ENCODE results near the gene GCLC.

The GCLC gene

DNA sequence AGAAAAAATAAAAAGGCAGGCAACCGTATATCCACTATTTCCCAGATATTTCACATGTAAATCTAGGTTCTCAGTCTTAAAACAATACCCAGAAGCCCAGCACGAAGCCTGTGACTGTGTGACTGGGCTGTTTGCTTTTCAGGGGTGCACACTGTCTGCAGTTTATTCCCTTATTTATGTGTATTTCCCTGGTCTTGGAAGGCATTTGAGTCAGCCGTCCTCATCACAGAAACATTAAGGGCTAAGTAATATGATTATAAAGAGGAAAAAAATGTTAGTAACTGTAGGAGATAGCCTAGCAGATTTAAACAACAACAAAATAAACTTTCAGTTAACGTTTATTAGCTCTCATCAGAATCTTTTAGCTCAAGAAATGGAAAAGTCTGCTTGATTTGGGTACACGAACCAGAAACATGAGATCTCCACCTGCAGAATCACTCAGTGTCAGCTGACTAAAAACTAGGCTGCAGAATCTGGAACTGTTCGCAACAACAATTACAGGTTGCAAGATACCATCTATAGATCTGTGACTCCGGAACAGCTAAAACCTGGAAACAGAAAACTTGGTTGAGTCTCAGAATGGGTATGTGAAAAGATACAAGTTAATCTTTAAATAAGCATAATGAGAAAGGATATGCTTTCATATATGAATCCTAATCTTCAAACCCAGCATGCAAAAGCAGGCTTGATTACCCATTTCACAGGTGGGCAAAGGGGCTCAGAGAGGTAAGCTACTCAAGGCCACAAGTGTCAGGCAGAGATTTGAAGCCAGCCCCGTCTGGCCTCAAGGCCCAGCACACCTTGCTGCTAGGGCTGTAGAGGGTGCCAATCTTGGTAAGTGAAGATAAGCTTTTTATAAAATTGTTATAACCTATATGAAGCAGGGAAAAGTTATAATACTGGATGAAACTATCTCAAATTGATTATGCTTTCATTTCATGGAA, 21.1 kb downstream of the GCLC start:
- no peak for DNase-seq (ENCODE audit: low read depth)

DNA sequence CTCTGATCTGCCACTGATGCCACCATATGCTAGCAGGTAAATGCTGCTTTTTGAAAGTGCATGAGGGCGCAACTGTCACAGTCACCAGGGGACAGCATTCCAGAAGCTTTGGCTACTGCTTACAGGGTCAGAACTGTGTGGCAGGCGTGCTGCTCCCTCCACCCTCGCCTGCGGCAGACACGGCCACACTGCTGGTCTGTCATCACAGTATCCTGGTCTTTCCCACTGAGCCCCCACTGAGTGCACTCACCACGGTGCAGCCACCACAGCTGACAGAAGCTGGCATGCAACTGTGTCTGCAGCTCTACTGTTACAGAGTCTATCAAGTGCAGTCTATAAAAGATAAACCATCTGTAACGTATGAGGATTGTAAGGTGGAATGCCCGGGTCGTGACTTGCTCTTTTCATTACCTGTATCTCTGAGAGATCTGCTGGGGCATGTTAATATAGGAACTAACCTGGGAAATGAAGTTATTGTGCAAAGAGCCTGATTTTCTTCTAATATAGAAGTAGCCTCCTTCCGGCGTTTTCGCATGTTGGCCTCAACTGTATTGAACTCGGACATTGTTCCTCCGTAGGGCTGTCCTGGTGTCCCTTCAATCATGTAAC, 24.5 kb downstream of the GCLC start:
- no peak for DNase-seq (ENCODE audit: low read depth)

GRCh38 chr6:53518862-53519261, 26.0 kb downstream of the GCLC start:
- DNase-seq (ENCODE audit: low read depth) = no peak

GRCh38 chr6:53517021-53517420, 27.9 kb downstream of the GCLC start:
- no peak for DNase-seq (ENCODE audit: low read depth)

DNA sequence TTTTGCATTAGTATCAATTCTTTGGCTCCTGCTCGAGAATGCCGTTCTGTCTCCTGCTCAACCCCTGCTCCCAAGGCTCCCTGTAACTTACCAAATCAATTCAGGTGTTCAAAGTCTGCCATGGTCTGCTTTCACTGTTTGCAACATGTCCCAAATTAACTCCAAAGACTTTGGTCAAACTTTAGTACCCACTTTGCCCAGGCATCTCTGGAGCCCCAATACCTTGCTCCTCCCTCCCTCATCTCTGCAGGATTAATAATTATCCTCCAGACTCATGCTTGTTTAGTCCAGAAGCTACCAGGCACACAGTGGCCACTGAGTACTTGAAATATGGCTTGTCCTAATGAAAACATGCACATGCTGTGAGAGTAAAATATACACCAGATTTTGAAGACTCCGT, 30.2 kb downstream of the GCLC start:
- DNase-seq (ENCODE audit: low read depth) = no peak

DNA sequence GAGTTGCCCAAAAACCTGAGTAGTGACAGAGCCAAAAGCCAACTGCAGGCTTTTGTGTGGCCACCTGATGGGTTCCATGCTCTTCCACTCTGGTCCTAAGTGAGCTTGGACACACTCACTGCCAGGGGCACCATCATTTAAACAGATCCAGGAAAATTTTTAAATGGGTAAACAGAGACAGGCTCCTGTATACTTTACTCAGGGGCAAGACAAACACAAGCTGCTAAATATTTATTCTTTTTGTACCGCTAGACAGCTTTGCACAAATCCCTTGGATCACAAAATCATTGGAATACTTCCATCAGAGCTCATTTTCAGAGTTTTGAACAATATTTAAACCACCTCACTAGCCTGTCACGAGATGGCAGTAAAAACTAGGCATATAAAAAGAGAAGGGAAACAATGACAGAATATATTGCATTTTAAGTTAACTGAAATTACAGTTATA, 31.4 kb downstream of the GCLC start:
- DNase-seq (ENCODE audit: low read depth) = no peak

GRCh38 chr6:53513056-53513455, 31.8 kb downstream of the GCLC start:
- DNase-seq (ENCODE audit: low read depth) = no peak

GRCh38 chr6:53512626-53513025, 32.3 kb downstream of the GCLC start:
- DNase-seq (ENCODE audit: low read depth) = no peak

DNA sequence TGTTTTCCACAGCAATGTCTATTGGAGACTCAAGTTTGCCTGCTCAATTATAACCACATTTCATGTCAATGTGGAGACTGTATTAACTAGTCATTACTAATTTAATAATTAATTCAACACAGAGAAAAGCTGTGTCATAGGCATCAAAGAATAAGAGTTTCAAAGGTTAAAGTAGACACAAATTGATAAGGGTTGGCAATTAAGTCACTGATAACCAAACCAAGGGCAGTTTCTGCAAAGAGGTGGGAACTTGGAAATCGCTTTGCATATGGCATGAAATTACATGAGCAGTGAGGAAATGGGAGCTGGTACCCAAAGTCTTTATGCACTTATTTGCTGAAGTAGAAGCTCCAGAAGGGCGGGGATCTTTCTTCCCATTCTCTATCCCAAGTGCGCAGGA, 34.2 kb downstream of the GCLC start:
- DNase-seq (ENCODE audit: low read depth) = no peak

DNA sequence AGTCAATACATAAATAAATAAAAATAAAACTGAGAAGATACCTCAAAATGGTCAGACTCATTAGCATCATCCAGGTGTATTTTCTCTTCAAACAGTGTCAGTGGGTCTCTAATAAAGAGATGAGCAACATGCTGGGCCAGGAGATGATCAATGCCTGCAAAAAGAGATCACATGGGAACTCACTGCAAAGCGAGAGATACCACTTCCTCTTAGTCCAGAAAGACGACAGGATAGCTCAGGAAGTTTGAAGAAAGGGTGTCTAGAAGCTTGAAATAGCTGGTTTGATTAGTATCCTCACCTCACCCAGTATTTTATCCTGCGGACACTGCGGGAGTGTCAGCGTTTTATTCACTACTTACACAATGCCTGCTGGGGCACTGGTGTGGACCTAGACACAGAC, 38.0 kb downstream of the GCLC start:
- no peak for DNase-seq (ENCODE audit: low read depth)

DNA sequence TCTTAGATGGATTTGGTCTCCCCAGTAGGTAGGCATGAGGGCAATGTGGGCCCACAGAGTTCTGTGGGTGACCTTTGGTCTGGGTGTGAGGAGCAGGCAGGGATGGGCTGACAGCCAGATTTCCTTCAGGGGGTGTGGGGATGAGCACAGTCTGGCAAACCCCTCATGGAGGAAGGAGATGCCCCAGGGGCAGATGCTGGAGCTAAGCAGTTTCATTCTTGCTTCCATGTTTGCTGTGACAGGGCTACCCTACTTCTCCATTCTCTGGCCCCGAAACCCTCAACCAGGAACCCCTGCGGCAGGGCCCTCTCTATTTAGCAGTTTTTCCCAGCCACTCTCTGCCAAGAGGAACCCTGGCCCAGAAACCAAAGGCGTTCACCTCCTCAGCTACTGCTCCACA, 40.4 kb downstream of the GCLC start:
- DNase-seq (ENCODE audit: low read depth) = no peak

DNA sequence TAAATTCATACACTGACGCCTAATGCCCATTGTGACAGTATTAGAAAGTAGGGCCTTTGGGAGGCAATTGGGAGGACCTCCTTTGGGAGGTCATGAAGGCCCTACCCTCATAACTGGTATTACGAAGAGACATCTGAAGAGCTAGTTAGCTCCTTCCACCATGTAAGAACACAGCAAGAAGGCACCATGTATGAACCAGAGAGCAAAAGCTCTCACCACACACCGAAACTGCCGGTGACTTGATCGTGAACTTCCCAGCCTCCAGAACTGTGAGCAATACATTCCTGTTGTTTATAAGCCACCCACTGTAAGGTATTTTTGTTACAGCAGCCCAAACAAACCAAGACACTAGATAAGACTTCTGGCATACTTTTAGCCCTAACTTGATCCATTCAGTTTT, 41.8 kb downstream of the GCLC start:
- DNase-seq (ENCODE audit: low read depth) = no peak

DNA sequence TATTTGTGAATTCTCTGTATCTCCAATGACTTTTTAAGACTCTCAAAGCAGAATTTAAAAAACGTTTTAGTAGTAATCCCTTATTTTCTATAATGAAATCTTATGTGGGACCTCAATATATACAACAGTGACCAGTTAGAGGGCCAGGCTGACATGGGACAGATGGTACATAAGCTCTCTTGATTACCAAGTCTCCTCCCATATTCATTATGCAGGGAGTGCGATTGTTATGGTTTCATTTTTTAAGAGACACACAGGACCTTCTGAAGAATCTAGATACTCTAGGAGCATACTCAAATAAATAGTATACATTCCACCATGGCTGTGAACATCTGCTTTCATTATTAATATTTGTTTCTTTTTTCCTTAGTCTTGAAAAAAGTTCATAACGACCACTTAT, 43.5 kb downstream of the GCLC start:
- DNase-seq (ENCODE audit: low read depth) = no peak

- DNase-seq (ENCODE audit: low read depth) = no peak
Observed at GRCh38 chr6:53500095-53500494, 44.8 kb downstream of the GCLC start.

GRCh38 chr6:53499094-53499493, 45.8 kb downstream of the GCLC start:
- no peak for DNase-seq (ENCODE audit: low read depth)

DNA sequence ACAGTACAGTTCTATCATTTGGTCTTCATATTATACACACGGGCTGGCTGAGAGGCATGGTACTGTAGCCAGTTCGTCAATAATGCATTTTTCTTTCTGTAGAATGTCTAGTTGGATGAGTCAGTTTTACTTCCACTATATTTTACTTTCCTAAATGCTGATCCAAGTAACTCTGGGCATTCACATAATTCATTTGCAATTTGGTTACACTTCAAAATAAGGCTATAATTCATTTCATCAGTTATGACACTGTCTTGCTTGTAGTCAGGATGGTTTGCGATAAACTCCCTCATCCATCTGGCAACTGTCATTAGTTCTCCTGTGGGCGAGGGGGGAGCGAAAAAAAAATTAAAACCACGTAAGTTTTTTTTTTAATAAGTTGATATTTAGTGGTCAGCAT, 46.3 kb downstream of the GCLC start:
- DNase-seq (ENCODE audit: low read depth) = no peak

DNA sequence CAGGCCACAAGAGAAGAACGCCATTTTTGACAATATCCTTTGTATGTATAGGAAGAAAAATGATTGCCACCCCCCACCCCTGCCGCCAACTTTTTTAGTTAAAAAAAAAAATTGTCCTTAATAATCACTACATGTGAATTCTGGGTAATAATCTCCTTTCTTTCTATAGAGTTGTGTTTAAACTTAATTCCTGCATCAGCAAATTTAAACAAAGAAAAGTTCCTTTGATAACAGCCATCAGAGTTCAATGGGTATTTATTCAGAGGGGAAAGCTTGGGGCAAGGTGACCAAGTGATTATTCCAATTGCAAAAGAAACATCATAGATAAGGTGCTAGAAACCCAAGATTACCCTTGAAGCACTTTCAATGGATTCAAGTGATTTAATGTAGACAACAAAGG, 47.0 kb downstream of the GCLC start:
- no peak for DNase-seq (ENCODE audit: low read depth)

DNA sequence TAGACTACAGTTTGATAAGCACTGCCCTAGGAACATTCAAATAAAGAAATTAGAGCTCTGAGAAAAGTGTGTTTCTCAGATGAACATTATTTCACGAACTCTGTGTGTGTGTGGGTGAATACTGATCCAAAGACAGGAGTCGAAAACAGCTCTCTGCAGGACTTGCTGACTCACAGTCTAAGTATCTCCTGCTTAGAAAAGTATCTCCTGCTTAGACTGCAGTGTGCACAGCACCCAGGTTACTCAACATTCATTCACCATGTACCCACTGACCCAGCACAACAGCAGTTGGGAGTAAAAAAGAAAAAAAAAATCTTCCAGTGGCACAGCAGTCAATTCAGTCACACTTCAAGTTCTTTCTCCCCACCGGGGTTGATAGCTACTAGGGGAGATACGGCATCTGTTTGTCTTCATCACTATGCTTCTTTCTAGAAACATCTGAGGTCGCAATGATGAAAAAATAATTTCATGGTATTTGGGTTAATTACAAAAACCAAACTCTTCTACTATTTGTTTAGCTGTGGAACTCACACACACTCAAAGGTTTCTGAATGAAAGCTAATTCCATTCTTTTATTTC, 48.0 kb downstream of the GCLC start:
- no peak for DNase-seq (ENCODE audit: low read depth)

GRCh38 chr6:53495506-53496499, 49.1 kb downstream of the GCLC start:
- no peak for DNase-seq (ENCODE audit: low read depth)

DNA sequence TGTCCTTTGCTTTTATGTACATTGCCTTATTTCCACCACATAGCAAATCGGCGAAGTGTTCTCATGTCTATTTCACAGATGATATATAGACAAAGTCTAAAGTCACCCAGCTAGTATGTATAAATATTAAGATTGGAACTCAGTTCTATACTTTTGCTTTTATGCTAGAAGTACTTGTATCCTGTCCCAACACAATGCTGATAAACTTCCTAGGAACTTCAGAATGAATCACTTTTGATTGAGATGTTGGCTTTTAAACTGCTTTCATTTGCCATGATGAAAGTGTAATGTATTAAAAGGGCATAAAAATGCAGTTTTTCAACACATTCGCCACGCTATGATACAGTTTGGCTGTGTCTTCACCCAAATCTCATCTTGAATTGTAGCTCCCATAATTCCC, 50.8 kb downstream of the GCLC start:
- no peak for DNase-seq (ENCODE audit: low read depth)

- DNase-seq (ENCODE audit: low read depth) = no peak
Observed at GRCh38 chr6:53493635-53494025, 51.3 kb downstream of the GCLC start.

Data from activated T-cell treated with anti-CD3 and anti-CD28 coated beads for 24 hours (primary cell).